NB4 (cell line): ENCODE results near the gene CYP3A7.

Source experiments
- MAX ChIP-seq: IDR thresholded peaks from 2 replicates; pipeline ENCODE4 v1.6.1; 2011; ENCODE audit warnings: low read depth, low read length
- POLR2A ChIP-seq: IDR thresholded peaks from 2 replicates; pipeline ENCODE4 v1.6.1; 2011; ENCODE audit warnings: mild to moderate bottlenecking; ENCODE audit not compliant: insufficient read length; ENCODE audit errors: extremely low read depth
- TF ChIP-seq, protein P1 (sequence below): IDR thresholded peaks from one replicate; pipeline ENCODE4 v1.5.1; 2012; ENCODE audit warnings: low read depth, low read length

DNA sequence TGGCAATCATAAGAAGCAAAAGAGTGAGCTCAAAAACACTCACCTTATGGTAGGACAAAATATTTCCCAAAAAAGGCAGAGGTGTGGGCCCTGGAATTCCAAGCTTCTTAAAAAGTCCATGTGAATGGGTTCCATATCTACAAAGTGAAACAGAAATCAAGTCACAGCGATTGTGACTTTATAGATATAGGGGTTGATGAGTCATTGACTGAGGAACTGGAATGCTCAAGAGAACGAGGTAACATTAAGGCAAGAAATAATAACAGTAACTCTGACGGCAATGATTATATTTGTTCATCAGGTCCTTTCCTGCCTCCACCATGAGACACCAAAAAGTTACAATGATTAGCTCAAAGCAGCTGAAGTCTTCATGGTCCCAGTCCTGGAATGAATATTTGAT lies 45.0 kb upstream of the CYP3A7 start:
- TF ChIP-seq, protein P1, sequence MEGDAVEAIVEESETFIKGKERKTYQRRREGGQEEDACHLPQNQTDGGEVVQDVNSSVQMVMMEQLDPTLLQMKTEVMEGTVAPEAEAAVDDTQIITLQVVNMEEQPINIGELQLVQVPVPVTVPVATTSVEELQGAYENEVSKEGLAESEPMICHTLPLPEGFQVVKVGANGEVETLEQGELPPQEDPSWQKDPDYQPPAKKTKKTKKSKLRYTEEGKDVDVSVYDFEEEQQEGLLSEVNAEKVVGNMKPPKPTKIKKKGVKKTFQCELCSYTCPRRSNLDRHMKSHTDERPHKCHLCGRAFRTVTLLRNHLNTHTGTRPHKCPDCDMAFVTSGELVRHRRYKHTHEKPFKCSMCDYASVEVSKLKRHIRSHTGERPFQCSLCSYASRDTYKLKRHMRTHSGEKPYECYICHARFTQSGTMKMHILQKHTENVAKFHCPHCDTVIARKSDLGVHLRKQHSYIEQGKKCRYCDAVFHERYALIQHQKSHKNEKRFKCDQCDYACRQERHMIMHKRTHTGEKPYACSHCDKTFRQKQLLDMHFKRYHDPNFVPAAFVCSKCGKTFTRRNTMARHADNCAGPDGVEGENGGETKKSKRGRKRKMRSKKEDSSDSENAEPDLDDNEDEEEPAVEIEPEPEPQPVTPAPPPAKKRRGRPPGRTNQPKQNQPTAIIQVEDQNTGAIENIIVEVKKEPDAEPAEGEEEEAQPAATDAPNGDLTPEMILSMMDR = no peak
- TF ChIP-seq MAX (no peak), POLR2A (no peak)
